Esophagus muscularis mucosa (tissue), 4 donors: ENCODE data around the gene C13orf46. TPM values are rescaled to one million over a fixed set of nuclear protein-coding genes. Genes with fewer than 3 reads are reported as not detected.
A peak's percentile ranks its signal among the peaks of the same experiment; 100 is the strongest.

Experiments
- DNase-seq: peaks from one replicate; pipeline ENCODE4 v3.0.0-alpha.2; 2017; ENCODE audit errors: extremely low spot score
- H3K27ac ChIP-seq, 4 donors: fragments of 200-600 bp; sonication (generic); replicated peaks in 1 of 4; 1 replicate in 3 of 4; 2 replicates in 1 of 4; pipeline ENCODE4 v1.5.1; 2016 to 2019; ENCODE audit warnings: mild to moderate bottlenecking in 1 of 4
- H3K27me3 ChIP-seq, 4 donors: fragments of 200-600 bp; sonication (generic); one replicate each; pipeline versions ENCODE4 v1.5.1 to v1.6.0; 2016 to 2019
- H3K36me3 ChIP-seq, 4 donors: fragments of 200-600 bp; sonication (generic); one replicate each; pipeline ENCODE4 v1.5.1; 2016 to 2019
- H3K4me1 ChIP-seq, 4 donors: fragments of 200-600 bp; sonication (generic); one replicate each; pipeline ENCODE4 v1.5.1; 2016 to 2019
- H3K4me3 ChIP-seq, 4 donors: fragments of 200-600 bp; sonication (generic); 1 replicate in 2 of 4; 2 replicates in 2 of 4; pipeline ENCODE4 v1.5.1; 2016 to 2019; ENCODE audit warnings: mild to moderate bottlenecking in 4 of 4, moderate library complexity in 1 of 4
- H3K9me3 ChIP-seq, 4 donors: fragments of 200-600 bp; sonication (generic); 1 replicate in 3 of 4; 2 replicates in 1 of 4; pipeline ENCODE4 v1.5.1; 2016 to 2019
- EP300 ChIP-seq: sonication (generic); formaldehyde crosslinking; IDR thresholded peaks from one replicate; pipeline ENCODE4 v1.6.1; 2017; ENCODE audit warnings: antibody characterized with exemption
- POLR2A ChIP-seq: fragments of 450-650 bp; IDR thresholded peaks from one replicate; pipeline ENCODE4 v1.6.1; 2017; ENCODE audit warnings: antibody characterized with exemption, moderate library complexity, mild to moderate bottlenecking, low read depth
- POLR2AphosphoS5 ChIP-seq, 2 donors: sonication (generic); formaldehyde crosslinking; IDR thresholded peaks; one replicate each; pipeline ENCODE4 v1.6.1; 2017; ENCODE audit warnings: antibody characterized with exemption in 2 of 2
- WGBS: methylation state at CpG from one replicate; pipeline ENCODE4 v1.1.5; 2018; 5-methylcytosine and 5-hydroxymethylcytosine counted together
- intact Hi-C: fragments of 100-400 bp; cut with DNase I; formaldehyde crosslinking; loops from one replicate; pipeline ENCODE4 v1.15.1; 2023
- total RNA-seq, 4 donors: library from RNA; depleted of rRNA; stranded (reverse); fragments of >200 nt; gene quantifications; one replicate each; pipeline versions ENCODE4 v1.1.0 to v1.2.1, GENCODE V29; 2016
- TF ChIP-seq, protein P1 (sequence below), 3 experiments: fragments of 200-600 bp in 2 of 3; fragments of 450-650 bp in 1 of 3; sonication (generic) in 2 of 3; IDR thresholded peaks; one replicate each; pipeline ENCODE4 v1.5.1; 2017 to 2019; ENCODE audit warnings: antibody characterized with exemption in 3 of 3, mild to moderate bottlenecking in 2 of 3, moderate library complexity in 1 of 3

Gene C13orf46
- total RNA-seq, 4 donors from 2014 or later: 0.17 to 2.1 (median 0.89) TPM

- Histone ChIP-seq H3K4me3 (no peak overlapping the region), H3K27ac (peak overlapping the region; percentile 67 to 79 (median 72)), H3K36me3 (no peaks in the 10 kb centered on the region), H3K27me3 (no peaks in the 10 kb centered on the region), H3K4me1 (peaks cover 27 to 42% (median 37%) of the 10 kb centered on the region in 4 donors), H3K9me3 (no peaks in the 10 kb centered on the region)
- intact Hi-C loops: no loop called here
- TF ChIP-seq, protein P1, sequence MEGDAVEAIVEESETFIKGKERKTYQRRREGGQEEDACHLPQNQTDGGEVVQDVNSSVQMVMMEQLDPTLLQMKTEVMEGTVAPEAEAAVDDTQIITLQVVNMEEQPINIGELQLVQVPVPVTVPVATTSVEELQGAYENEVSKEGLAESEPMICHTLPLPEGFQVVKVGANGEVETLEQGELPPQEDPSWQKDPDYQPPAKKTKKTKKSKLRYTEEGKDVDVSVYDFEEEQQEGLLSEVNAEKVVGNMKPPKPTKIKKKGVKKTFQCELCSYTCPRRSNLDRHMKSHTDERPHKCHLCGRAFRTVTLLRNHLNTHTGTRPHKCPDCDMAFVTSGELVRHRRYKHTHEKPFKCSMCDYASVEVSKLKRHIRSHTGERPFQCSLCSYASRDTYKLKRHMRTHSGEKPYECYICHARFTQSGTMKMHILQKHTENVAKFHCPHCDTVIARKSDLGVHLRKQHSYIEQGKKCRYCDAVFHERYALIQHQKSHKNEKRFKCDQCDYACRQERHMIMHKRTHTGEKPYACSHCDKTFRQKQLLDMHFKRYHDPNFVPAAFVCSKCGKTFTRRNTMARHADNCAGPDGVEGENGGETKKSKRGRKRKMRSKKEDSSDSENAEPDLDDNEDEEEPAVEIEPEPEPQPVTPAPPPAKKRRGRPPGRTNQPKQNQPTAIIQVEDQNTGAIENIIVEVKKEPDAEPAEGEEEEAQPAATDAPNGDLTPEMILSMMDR (IDR thresholded peaks at IDR 0.05): no peak
- TF ChIP-seq EP300 (no peak), POLR2AphosphoS5 (IDR thresholded peaks at IDR 0.05) (no peak), POLR2A (no peak)
- no peak for DNase-seq
- WGBS: 38% methylated on average over 26 of the region's 36 CpGs
These were observed 46.0 kb downstream of the C13orf46 start for GRCh38 chr13:113927661-113928581.

DNA sequence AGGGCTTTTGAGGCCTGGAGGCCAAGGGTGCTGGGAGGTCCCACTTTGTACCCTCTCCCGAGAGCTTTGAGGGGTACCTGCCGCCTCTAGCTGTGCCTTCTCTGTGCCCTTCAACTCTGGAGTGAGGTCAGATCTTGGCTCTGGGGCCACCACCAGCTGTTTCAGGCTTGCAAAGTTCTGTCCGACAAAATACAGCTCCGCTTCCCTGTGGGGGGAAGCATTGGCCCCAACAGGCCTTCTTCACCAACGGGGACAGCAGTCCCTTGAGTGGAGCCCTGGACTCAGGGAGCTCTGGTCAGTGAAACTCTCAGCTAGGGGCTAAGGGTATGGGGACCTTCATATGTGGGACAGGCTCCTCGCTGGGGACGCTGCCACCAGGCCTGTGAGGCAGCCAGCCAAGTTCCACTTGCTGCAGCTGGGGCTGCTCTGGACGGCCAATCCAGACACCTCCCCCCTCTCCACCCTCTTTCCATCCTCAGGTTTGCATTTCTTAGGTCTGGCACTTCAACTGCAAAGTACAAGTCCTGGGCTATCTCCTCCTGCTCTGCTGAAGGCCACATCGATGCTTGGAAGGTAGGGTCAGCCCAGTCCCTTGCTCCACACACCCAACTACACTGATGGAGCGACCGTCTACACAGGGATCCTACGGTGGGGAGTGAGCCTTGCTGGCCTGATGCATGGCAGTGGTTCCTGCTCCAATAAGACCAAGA lies 46.8 kb downstream of the C13orf46 start:
- Histone ChIP-seq H3K27me3 (no peaks in the 10 kb centered on the region), H3K4me1 (peaks cover 27 to 48% (median 37%) of the 10 kb centered on the region in 4 donors), H3K27ac (peak overlapping the region in 3 of 4 donors; percentile 27 to 79 (median 67)), H3K9me3 (peaks cover 0 to 3% (median under 1%) of the 10 kb centered on the region in 4 donors), H3K4me3 (no peak overlapping the region), H3K36me3 (no peaks in the 10 kb centered on the region)
- no peak for DNase-seq
- WGBS: 83% methylated on average over 12 of the region's 12 CpGs
- intact Hi-C loops: no loop called here
- TF ChIP-seq POLR2A: no peak
- TF ChIP-seq EP300: no peak
- TF ChIP-seq, protein P1 (IDR thresholded peaks at IDR 0.05): no peak
- no peak for TF ChIP-seq POLR2AphosphoS5 (IDR thresholded peaks at IDR 0.05)

- TF ChIP-seq EP300: no peak
- TF ChIP-seq POLR2A: no peak
- TF ChIP-seq, protein P1 (IDR thresholded peaks at IDR 0.05): no peak
- TF ChIP-seq POLR2AphosphoS5 (IDR thresholded peaks at IDR 0.05): no peak
- Histone ChIP-seq H3K4me1 (peaks cover 27 to 48% (median 37%) of the 10 kb centered on the region in 4 donors), H3K9me3 (peaks cover 0 to 6% (median 1%) of the 10 kb centered on the region in 4 donors), H3K27ac (no peak overlapping the region), H3K4me3 (no peak overlapping the region), H3K36me3 (no peaks in the 10 kb centered on the region), H3K27me3 (no peaks in the 10 kb centered on the region)
- DNase-seq: no peak
- intact Hi-C loops: no loop called here
- 94% methylated on average over 16 of the region's 16 CpGs for WGBS
These were observed 47.5 kb downstream of the C13orf46 start for GRCh38 chr13:113926301-113926761.

- Histone ChIP-seq H3K4me1 (peaks cover 21 to 39% (median 32%) of the 10 kb centered on the region in 4 donors), H3K27ac (no peak overlapping the region), H3K4me3 (no peak overlapping the region), H3K27me3 (no peaks in the 10 kb centered on the region), H3K9me3 (peaks cover 0 to 6% (median 1%) of the 10 kb centered on the region in 4 donors), H3K36me3 (no peaks in the 10 kb centered on the region)
- WGBS: 94% methylated on average over 7 of the region's 7 CpGs
- DNase-seq: no peak
- no peak for TF ChIP-seq EP300
- intact Hi-C loops: no loop called here
These were observed 49.5 kb downstream of the C13orf46 start for GRCh38 chr13:113924184-113924901.
